Mucosa of stomach (tissue), 1 donor: Measurements from ENCODE around the gene RPS8.
"Not testable (repeated sequence)": the region's sequence is repeated elsewhere in the genome, so short reads cannot be mapped to it uniquely, and the experiment has no call there.

Experiments used
- H3K27me3 ChIP-seq: one replicate; pipeline ENCODE4 v1.7.0; 2013; ENCODE audit warnings: mild to moderate bottlenecking, low read length; ENCODE audit not compliant: control insufficient read depth, insufficient read depth
- H3K36me3 ChIP-seq: one replicate; pipeline ENCODE4 v1.7.0; 2013; ENCODE audit warnings: low read length; ENCODE audit not compliant: control insufficient read depth, insufficient read depth
- H3K4me1 ChIP-seq: one replicate; pipeline ENCODE4 v1.7.0; 2013; ENCODE audit warnings: mild to moderate bottlenecking, low read length; ENCODE audit not compliant: control insufficient read depth, insufficient read depth
- H3K4me3 ChIP-seq: one replicate; pipeline ENCODE4 v1.7.0; 2013; ENCODE audit warnings: low read length
- H3K9ac ChIP-seq: one replicate; pipeline ENCODE4 v1.7.0; 2013; ENCODE audit warnings: mild to moderate bottlenecking, low read length, moderate library complexity
- H3K9me3 ChIP-seq: one replicate; pipeline ENCODE4 v1.7.0; 2013; ENCODE audit warnings: mild to moderate bottlenecking, low read length, moderate library complexity; ENCODE audit not compliant: control insufficient read depth
- donor health status: Pancreatic carcinoma.

The RPS8 gene

GRCh38 chr1:44785029-44785380, 9.7 kb downstream of the RPS8 start:
- Histone ChIP-seq H3K4me1 (peaks cover 24% of the 10 kb centered on the region), H3K4me3 (no peak overlapping the region), H3K36me3 (no peaks in the 10 kb centered on the region), H3K9me3 (no peaks in the 10 kb centered on the region), H3K9ac (peak overlapping the region; percentile 45), H3K27me3 (peaks cover 3% of the 10 kb centered on the region)

- Histone ChIP-seq H3K4me3 (peak overlapping the region; percentile 41), H3K4me1 (peaks cover 24% of the 10 kb centered on the region), H3K27me3 (peaks cover 3% of the 10 kb centered on the region), H3K36me3 (no peaks in the 10 kb centered on the region), H3K9ac (peak overlapping the region; percentile 45), H3K9me3 (no peaks in the 10 kb centered on the region)
Observed at GRCh38 chr1:44785501-44786137, 10.3 kb downstream of the RPS8 start.

GRCh38 chr1:44786138-44786840, 10.9 kb downstream of the RPS8 start:
- no peaks in the 10 kb centered on the region for H3K9me3 ChIP-seq
- H3K4me3 ChIP-seq = peak overlapping the region; percentile 41
- no peaks in the 10 kb centered on the region for H3K36me3 ChIP-seq
- peak overlapping the region; percentile 45 for H3K9ac ChIP-seq
- H3K4me1 ChIP-seq = peaks cover 27% of the 10 kb centered on the region
- peaks cover 3% of the 10 kb centered on the region for H3K27me3 ChIP-seq

- H3K4me1 ChIP-seq = peaks cover 32% of the 10 kb centered on the region
- H3K9me3 ChIP-seq = no peaks in the 10 kb centered on the region
- no peak overlapping the region for H3K9ac ChIP-seq
- H3K27me3 ChIP-seq = peaks cover 3% of the 10 kb centered on the region
- no peak overlapping the region for H3K4me3 ChIP-seq
- no peaks in the 10 kb centered on the region for H3K36me3 ChIP-seq
Observed at GRCh38 chr1:44786841-44787426, 11.6 kb downstream of the RPS8 start.

- no peaks in the 10 kb centered on the region for H3K36me3 ChIP-seq
- H3K9ac ChIP-seq = no peak overlapping the region
- H3K27me3 ChIP-seq = peaks cover 3% of the 10 kb centered on the region
- H3K4me1 ChIP-seq = peaks cover 32% of the 10 kb centered on the region
- H3K4me3 ChIP-seq = no peak overlapping the region
- no peaks in the 10 kb centered on the region for H3K9me3 ChIP-seq
Observed at GRCh38 chr1:44787506-44787905, 12.2 kb downstream of the RPS8 start.

- peaks cover 32% of the 10 kb centered on the region for H3K4me1 ChIP-seq
- H3K9me3 ChIP-seq = no peaks in the 10 kb centered on the region
- H3K27me3 ChIP-seq = peaks cover 3% of the 10 kb centered on the region
- no peaks in the 10 kb centered on the region for H3K36me3 ChIP-seq
- no peak within 1 kb of the TSS for H3K4me3 ChIP-seq
- no peak within 1 kb of the TSS for H3K9ac ChIP-seq
Observed at GRCh38 chr1:44788120-44788860, 12.9 kb downstream of the RPS8 start, which contains the start of gene BEST4. TSS of gene BEST4 (minus strand) at chr1:44788170. CDS start at chr1:44787705, 465 bp downstream.

GRCh38 chr1:44790968-44791801, 15.8 kb downstream of the RPS8 start:
- H3K9ac ChIP-seq = no peak overlapping the region
- H3K4me3 ChIP-seq = no peak overlapping the region
- no peaks in the 10 kb centered on the region for H3K9me3 ChIP-seq
- no peaks in the 10 kb centered on the region for H3K36me3 ChIP-seq
- H3K27me3 ChIP-seq = no peaks in the 10 kb centered on the region
- H3K4me1 ChIP-seq = peaks cover 10% of the 10 kb centered on the region

- Histone ChIP-seq H3K9ac (no peak overlapping the region), H3K27me3 (no peaks in the 10 kb centered on the region), H3K4me3 (no peak overlapping the region), H3K9me3 (no peaks in the 10 kb centered on the region), H3K36me3 (no peaks in the 10 kb centered on the region), H3K4me1 (peaks cover 8% of the 10 kb centered on the region)
Observed at GRCh38 chr1:44792736-44793502, 17.6 kb downstream of the RPS8 start.

- not testable (repeated sequence) for H3K36me3 ChIP-seq, H3K9me3 ChIP-seq, H3K4me3 ChIP-seq, H3K9ac ChIP-seq, H3K27me3 ChIP-seq
- H3K4me1 ChIP-seq = peaks cover 11% of the 10 kb centered on the region
Observed at GRCh38 chr1:44797886-44798285, 22.5 kb downstream of the RPS8 start.

- Histone ChIP-seq H3K36me3 (peaks cover 9% of the 10 kb centered on the region), H3K4me1 (peaks cover 11% of the 10 kb centered on the region), H3K4me3 (no peak overlapping the region), H3K9ac (peak overlapping the region; percentile 87), H3K27me3 (no peaks in the 10 kb centered on the region), H3K9me3 (no peaks in the 10 kb centered on the region)
Observed at GRCh38 chr1:44798481-44799365, 23.4 kb downstream of the RPS8 start.
